ENCODE measurements around the gene PRKN. TPM values are rescaled to one million over a fixed set of nuclear protein-coding genes. Genes with fewer than 3 reads are reported as not detected.

Gene PRKN
- total RNA-seq, 1 donor from 2014 or later: 1.2 TPM

GRCh38 chr6:162290846-162291465, 436.6 kb downstream of the PRKN start:
- Histone ChIP-seq H3K36me3 (ENCODE audit: control insufficient read depth, insufficient read depth, low read length) (no peaks in the 10 kb centered on the region), H3K4me3 (ENCODE audit: low read depth, low read length) (no peak overlapping the region), H3K27me3 (ENCODE audit: control insufficient read depth, insufficient read depth, low read length) (no peaks in the 10 kb centered on the region)
- TF ChIP-seq, protein P1, sequence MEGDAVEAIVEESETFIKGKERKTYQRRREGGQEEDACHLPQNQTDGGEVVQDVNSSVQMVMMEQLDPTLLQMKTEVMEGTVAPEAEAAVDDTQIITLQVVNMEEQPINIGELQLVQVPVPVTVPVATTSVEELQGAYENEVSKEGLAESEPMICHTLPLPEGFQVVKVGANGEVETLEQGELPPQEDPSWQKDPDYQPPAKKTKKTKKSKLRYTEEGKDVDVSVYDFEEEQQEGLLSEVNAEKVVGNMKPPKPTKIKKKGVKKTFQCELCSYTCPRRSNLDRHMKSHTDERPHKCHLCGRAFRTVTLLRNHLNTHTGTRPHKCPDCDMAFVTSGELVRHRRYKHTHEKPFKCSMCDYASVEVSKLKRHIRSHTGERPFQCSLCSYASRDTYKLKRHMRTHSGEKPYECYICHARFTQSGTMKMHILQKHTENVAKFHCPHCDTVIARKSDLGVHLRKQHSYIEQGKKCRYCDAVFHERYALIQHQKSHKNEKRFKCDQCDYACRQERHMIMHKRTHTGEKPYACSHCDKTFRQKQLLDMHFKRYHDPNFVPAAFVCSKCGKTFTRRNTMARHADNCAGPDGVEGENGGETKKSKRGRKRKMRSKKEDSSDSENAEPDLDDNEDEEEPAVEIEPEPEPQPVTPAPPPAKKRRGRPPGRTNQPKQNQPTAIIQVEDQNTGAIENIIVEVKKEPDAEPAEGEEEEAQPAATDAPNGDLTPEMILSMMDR (IDR thresholded peaks at IDR 0.05; ENCODE audit: insufficient read depth, low read length, poor library complexity, severe bottlenecking): no peak
- DNase-seq (ENCODE audit: low read depth): no peak

- no peak for DNase-seq (ENCODE audit: low read depth)
- TF ChIP-seq, protein P1 (IDR thresholded peaks at IDR 0.05; ENCODE audit: insufficient read depth, low read length, poor library complexity, severe bottlenecking): no peak
- H3K36me3 ChIP-seq (ENCODE audit: control insufficient read depth, insufficient read depth, low read length): no peaks in the 10 kb centered on the region
- H3K4me3 ChIP-seq (ENCODE audit: low read depth, low read length): no peak overlapping the region
- H3K27me3 ChIP-seq (ENCODE audit: control insufficient read depth, insufficient read depth, low read length): no peaks in the 10 kb centered on the region
Measured at GRCh38 chr6:162289972-162290371, 437.6 kb downstream of the PRKN start.

DNA sequence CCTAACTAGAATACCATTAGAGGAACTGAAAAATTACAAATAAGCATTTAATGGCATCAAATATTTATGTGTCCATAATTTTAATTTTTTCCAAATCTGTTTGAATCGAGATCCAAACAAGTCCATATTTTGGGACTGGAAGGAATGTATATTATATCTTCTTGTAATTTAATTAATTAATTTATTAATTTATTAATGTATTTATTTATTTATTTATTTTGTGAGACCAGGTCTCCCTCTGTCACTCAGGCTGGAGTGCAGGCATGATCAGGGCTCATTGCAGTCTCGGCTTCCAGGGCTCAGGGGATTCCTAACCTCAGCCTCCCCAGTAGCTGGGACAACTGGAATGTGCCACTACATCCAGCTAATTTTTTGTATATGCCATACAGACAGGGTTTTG, 453.6 kb downstream of the PRKN start:
- DNase-seq (ENCODE audit: low read depth): no peak
- H3K4me3 ChIP-seq (ENCODE audit: low read depth, low read length): no peak overlapping the region
- no peaks in the 10 kb centered on the region for H3K36me3 ChIP-seq (ENCODE audit: control insufficient read depth, insufficient read depth, low read length)
- TF ChIP-seq, protein P1 (IDR thresholded peaks at IDR 0.05; ENCODE audit: insufficient read depth, low read length, poor library complexity, severe bottlenecking): no peak
- H3K27me3 ChIP-seq (ENCODE audit: control insufficient read depth, insufficient read depth, low read length): no peaks in the 10 kb centered on the region

GRCh38 chr6:162271922-162272321, 455.6 kb downstream of the PRKN start:
- Histone ChIP-seq H3K36me3 (ENCODE audit: control insufficient read depth, insufficient read depth, low read length) (no peaks in the 10 kb centered on the region), H3K27me3 (ENCODE audit: control insufficient read depth, insufficient read depth, low read length) (no peaks in the 10 kb centered on the region), H3K4me3 (ENCODE audit: low read depth, low read length) (no peak overlapping the region)
- no peak for DNase-seq (ENCODE audit: low read depth)
- TF ChIP-seq, protein P1 (IDR thresholded peaks at IDR 0.05; ENCODE audit: insufficient read depth, low read length, poor library complexity, severe bottlenecking): no peak

DNA sequence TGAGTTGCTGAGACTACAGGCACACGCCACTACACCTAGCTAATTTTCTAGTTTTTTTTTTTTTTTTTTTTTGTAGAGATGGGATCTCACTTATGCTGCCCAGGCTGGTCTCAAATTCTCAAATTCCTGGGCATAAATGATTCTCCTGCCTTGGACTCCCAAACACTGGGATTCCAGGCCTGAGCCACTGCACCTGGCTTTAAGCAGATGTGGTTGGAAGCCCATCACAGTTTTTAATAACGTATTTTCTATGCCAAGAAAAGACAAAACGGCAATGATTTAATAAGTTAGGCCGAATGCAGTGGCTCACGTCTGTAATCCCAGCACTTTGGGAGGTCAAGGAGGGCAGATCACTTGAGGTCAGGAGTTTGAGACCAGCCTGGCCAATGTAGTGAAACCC, 456.6 kb downstream of the PRKN start:
- H3K27me3 ChIP-seq (ENCODE audit: control insufficient read depth, insufficient read depth, low read length): no peaks in the 10 kb centered on the region
- no peak for DNase-seq (ENCODE audit: low read depth)
- H3K36me3 ChIP-seq (ENCODE audit: control insufficient read depth, insufficient read depth, low read length): no peaks in the 10 kb centered on the region
- TF ChIP-seq, protein P1 (IDR thresholded peaks at IDR 0.05; ENCODE audit: insufficient read depth, low read length, poor library complexity, severe bottlenecking): no peak
- no peak overlapping the region for H3K4me3 ChIP-seq (ENCODE audit: low read depth, low read length)

- TF ChIP-seq, protein P1 (IDR thresholded peaks at IDR 0.05; ENCODE audit: insufficient read depth, low read length, poor library complexity, severe bottlenecking): no peak
- no peaks in the 10 kb centered on the region for H3K36me3 ChIP-seq (ENCODE audit: control insufficient read depth, insufficient read depth, low read length)
- no peak overlapping the region for H3K4me3 ChIP-seq (ENCODE audit: low read depth, low read length)
- H3K27me3 ChIP-seq (ENCODE audit: control insufficient read depth, insufficient read depth, low read length): no peaks in the 10 kb centered on the region
- no peak for DNase-seq (ENCODE audit: low read depth)
Measured at GRCh38 chr6:162267641-162268040, 459.9 kb downstream of the PRKN start.

All from kidney epithelial cell (primary cell).